Thyroid gland (tissue), 4 donors: Measurements from ENCODE around the gene MEIS1.

Source experiments
- CTCF ChIP-seq, 6 experiments: fragments of 200-600 bp in 3 of 6; fragments of 450-650 bp in 3 of 6; sonication (generic) in 3 of 6; IDR thresholded peaks; one replicate each; pipeline ENCODE4 v1.5.1; 2016 to 2019; ENCODE audit warnings: antibody characterized with exemption in 6 of 6, mild to moderate bottlenecking in 2 of 6, inconsistent platforms in 1 of 6, moderate library complexity in 1 of 6
- POLR2A ChIP-seq, 2 donors: fragments of 450-650 bp; IDR thresholded peaks; one replicate each; pipeline ENCODE4 v1.6.1; 2017; ENCODE audit warnings: antibody characterized with exemption in 2 of 2, mild to moderate bottlenecking in 2 of 2, moderate library complexity in 1 of 2

DNA sequence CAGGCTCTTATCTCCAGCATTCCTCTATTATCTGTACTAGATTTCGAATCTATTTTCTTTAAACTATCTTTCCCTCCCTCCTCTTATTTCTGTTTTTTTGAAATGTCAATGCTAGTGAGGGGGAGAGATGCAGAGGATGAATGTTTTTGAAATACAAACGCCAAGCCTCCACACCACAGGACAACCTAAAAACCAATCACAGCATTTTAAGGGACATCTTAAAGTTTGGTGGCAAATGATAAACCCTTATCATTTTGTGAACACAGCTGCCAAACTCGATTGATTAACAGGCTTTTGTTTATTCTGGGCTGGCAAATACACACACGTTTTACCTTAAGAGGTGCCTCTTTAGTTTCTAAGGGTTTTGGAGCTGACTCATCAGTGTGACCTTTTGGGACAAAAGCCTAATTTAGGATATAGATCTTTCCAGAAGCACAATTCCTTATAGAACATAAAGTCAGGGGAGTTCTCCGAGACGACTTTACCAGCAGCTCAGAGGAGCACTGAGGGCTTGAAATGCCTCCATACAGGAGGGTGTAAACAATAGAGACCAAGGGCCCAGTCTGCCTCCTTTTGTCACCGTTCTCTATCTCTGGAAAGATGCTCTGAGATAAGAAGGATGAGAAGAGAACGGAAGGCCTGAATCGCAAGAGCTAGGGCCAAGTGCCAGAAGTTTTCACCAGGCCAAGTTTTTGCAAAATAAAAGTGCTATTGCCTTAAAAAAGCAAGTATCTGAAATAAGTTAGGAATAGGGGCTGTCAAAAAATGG is 4.2 kb upstream of the MEIS1 start:
- TF ChIP-seq CTCF (IDR thresholded peaks at IDR 0.05) (no peak), POLR2A (IDR thresholded peaks at IDR 0.05) (no peak)
